Mesenchymal stem cell (in vitro differentiated cells and primary cell): ENCODE results near the gene SEMA3B.

ENCODE experiments used
- DNase-seq: peaks from one replicate; pipeline ENCODE4 v3.0.0-alpha.2; 2013
- H2AFZ ChIP-seq: one replicate; pipeline ENCODE4 v1.6.1; 2013; ENCODE audit warnings: low read depth, mild to moderate bottlenecking, control low read depth, inconsistent platforms, low read length, moderate library complexity
- H2AK5ac ChIP-seq: 2 replicates; pipeline ENCODE4 v1.6.1; 2013; ENCODE audit warnings: low read length, moderate library complexity, mild to moderate bottlenecking, inconsistent platforms; ENCODE audit not compliant: severe bottlenecking
- H2BK120ac ChIP-seq: one replicate; pipeline ENCODE4 v1.6.1; 2013; ENCODE audit warnings: low read depth, mild to moderate bottlenecking, inconsistent platforms, low read length, moderate library complexity
- H2BK12ac ChIP-seq, 2 experiments: one replicate each; pipeline ENCODE4 v1.6.1; 2013; ENCODE audit warnings: inconsistent platforms in 2 of 2, low read length in 2 of 2, mild to moderate bottlenecking in 2 of 2, moderate library complexity in 2 of 2, control low read depth in 1 of 2
- H2BK15ac ChIP-seq: one replicate; pipeline ENCODE4 v1.6.1; 2013; ENCODE audit warnings: mild to moderate bottlenecking, low read depth, inconsistent platforms; ENCODE audit not compliant: poor library complexity, severe bottlenecking
- H2BK5ac ChIP-seq: 2 replicates; pipeline ENCODE4 v1.6.1; 2013; ENCODE audit warnings: low read depth, mild to moderate bottlenecking, low read length, control low read depth, inconsistent platforms; ENCODE audit not compliant: poor library complexity, severe bottlenecking
- H3K14ac ChIP-seq, 2 experiments: one replicate each; pipeline ENCODE4 v1.6.1; 2013; ENCODE audit warnings: inconsistent platforms in 2 of 2, low read length in 2 of 2, control low read depth in 1 of 2, mild to moderate bottlenecking in 1 of 2, moderate library complexity in 1 of 2
- H3K18ac ChIP-seq, 2 experiments: one replicate each; pipeline ENCODE4 v1.6.1; 2013; ENCODE audit warnings: inconsistent platforms in 2 of 2, low read length in 2 of 2, control low read depth in 1 of 2, low read depth in 1 of 2, mild to moderate bottlenecking in 1 of 2
- H3K23ac ChIP-seq, 2 experiments: one replicate each; pipeline ENCODE4 v1.6.1; 2013; ENCODE audit warnings: inconsistent platforms in 2 of 2, low read length in 2 of 2, mild to moderate bottlenecking in 2 of 2, moderate library complexity in 2 of 2, control low read depth in 1 of 2
- H3K27ac ChIP-seq: 2 replicates; pipeline ENCODE4 v1.5.1; 2013; ENCODE audit warnings: mild to moderate bottlenecking, moderate library complexity, low read length, control low read depth, inconsistent platforms; ENCODE audit not compliant: poor library complexity, severe bottlenecking
- H3K27me3 ChIP-seq, 2 experiments: 2 replicates each; pipeline versions ENCODE4 v1.6.1 to v1.7.0; 2013; ENCODE audit warnings: low read length in 2 of 2, mild to moderate bottlenecking in 2 of 2, moderate library complexity in 2 of 2, control low read depth in 1 of 2, inconsistent platforms in 1 of 2; ENCODE audit not compliant: control insufficient read depth in 1 of 2, insufficient read depth in 1 of 2
- H3K36me3 ChIP-seq, 2 experiments: 2 replicates each; pipeline versions ENCODE4 v1.6.1 to v1.7.0; 2013; ENCODE audit warnings: low read length in 2 of 2, control low read depth in 1 of 2, inconsistent platforms in 1 of 2, low read depth in 1 of 2, mild to moderate bottlenecking in 1 of 2; ENCODE audit not compliant: insufficient read depth in 2 of 2, control insufficient read depth in 1 of 2
- H3K4ac ChIP-seq, 2 experiments: one replicate each; pipeline ENCODE4 v1.6.1; 2013; ENCODE audit warnings: inconsistent platforms in 2 of 2, low read length in 2 of 2, mild to moderate bottlenecking in 2 of 2, moderate library complexity in 2 of 2, control low read depth in 1 of 2, low read depth in 1 of 2
- H3K4me1 ChIP-seq: 2 replicates; pipeline ENCODE4 v1.6.1; 2013; ENCODE audit warnings: low read depth, low read length, control low read depth; ENCODE audit not compliant: control insufficient read depth, insufficient read depth
- H3K4me2 ChIP-seq: 2 replicates; pipeline ENCODE4 v1.6.1; 2013; ENCODE audit warnings: low read length, mild to moderate bottlenecking, inconsistent platforms; ENCODE audit not compliant: poor library complexity, severe bottlenecking
- H3K4me3 ChIP-seq, 2 experiments: 2 replicates each; pipeline versions ENCODE4 v1.5.1 to v1.7.0; 2013; ENCODE audit warnings: low read length in 2 of 2, mild to moderate bottlenecking in 2 of 2, control low read depth in 1 of 2, low read depth in 1 of 2; ENCODE audit not compliant: insufficient read depth in 1 of 2
- H3K79me1 ChIP-seq: replicated peaks from 2 replicates; pipeline ENCODE4 v1.6.1; 2013; ENCODE audit warnings: mild to moderate bottlenecking, control low read depth, low read length, inconsistent platforms; ENCODE audit not compliant: poor library complexity, severe bottlenecking
- H3K9ac ChIP-seq: 2 replicates; pipeline ENCODE4 v1.7.0; 2013; ENCODE audit warnings: mild to moderate bottlenecking, low read length, moderate library complexity
- H3K9me3 ChIP-seq: 2 replicates; pipeline ENCODE4 v1.7.0; 2013; ENCODE audit warnings: mild to moderate bottlenecking, low read length; ENCODE audit not compliant: control insufficient read depth
- H4K8ac ChIP-seq: one replicate; pipeline ENCODE4 v1.6.1; 2013; ENCODE audit warnings: inconsistent platforms, mild to moderate bottlenecking, low read length, moderate library complexity
- H4K91ac ChIP-seq: one replicate; pipeline ENCODE4 v1.6.1; 2013; ENCODE audit warnings: mild to moderate bottlenecking, low read length, inconsistent platforms
- WGBS: methylation state at CpG from one replicate; pipeline ENCODE4 v1.1.7; 2013; ENCODE audit warnings: mixed read lengths; 5-methylcytosine and 5-hydroxymethylcytosine counted together

The SEMA3B gene

DNA sequence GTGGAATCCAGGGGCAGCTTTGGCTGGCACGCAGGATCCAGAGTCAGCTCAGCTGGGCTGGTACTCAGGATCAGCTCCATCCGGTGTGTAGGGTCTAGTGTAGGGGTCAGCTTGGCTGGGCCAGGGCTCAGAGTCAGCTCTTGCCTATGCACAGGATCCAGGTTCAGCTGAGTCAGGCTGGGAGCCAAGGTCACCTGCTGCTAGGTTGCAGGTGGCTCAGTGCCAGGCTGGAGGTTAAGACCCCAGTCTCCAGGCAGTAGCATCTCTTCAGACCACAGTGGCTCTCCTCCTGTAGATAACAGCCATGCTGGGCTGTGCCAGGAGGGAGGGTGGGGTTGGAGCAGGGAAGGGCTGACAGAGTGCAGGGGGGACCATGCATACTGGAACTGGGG lies 28.4 kb downstream of the SEMA3B start:
- Histone ChIP-seq H2AK5ac (no peak overlapping the region), H3K4me2 (no peak overlapping the region), H2BK12ac (no peak overlapping the region), H2BK15ac (no peak overlapping the region), H3K14ac (no peak overlapping the region), H3K36me3 (peaks cover 5 to 12% of the 10 kb centered on the region in 2 experiments), H2BK120ac (no peak overlapping the region), H3K4me3 (no peak overlapping the region), H3K9me3 (no peaks in the 10 kb centered on the region), H3K4ac (no peak overlapping the region), H2AFZ (no peak overlapping the region), H3K18ac (no peak overlapping the region), H3K27ac (no peak overlapping the region), H2BK5ac (no peak overlapping the region), H4K91ac (no peak overlapping the region), H4K8ac (no peak overlapping the region), H3K27me3 (no peaks in the 10 kb centered on the region), H3K23ac (no peak overlapping the region), H3K79me1 (peaks cover 14% of the 10 kb centered on the region), H3K4me1 (peaks cover 26% of the 10 kb centered on the region), H3K9ac (no peak overlapping the region)
- WGBS, result 92% methylated on average over 2 of the region's 2 CpGs
- no peak for DNase-seq

DNA sequence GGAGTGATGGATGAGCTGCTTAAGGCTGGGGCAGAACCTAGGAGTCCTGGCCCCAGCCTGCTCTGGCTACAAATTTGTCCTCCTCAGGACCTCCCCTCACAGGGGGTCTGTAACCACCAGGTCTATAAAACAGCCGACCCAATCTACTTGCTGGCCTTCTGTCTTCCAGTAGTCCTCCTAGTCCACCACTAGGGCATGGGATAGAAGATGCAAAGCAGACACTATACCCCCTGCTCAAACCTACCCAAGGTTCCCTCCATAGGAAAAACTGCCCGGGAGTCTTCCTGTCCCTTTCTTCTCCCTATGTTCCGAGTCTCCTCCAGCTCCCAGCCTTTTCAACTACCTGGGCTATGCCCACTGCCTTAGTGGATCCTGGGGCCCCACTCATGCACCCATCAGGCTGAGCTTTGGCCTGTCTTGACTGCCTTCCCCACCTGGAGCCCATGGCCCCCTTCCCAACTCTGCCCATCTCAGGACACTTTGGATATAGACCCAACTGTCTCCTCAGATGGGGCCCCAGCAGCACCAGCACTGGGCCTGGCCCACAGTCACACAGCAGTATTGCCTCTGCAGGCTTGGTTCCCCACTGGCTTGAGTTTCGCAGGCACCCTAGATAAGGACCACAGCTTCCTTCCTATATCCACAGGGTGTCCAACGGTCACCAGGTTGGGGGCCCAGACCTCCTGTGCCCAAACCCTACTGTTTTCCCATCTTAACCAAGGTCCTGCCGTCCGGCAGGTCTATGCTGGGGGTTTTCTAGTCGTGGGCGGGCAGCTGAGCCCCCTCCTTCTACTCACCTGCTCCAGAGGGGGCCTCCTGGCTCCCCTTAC lies 29.2 kb downstream of the SEMA3B start:
- Histone ChIP-seq H2BK12ac (peak overlapping the region in 1 of 2 experiments; percentile 32), H4K91ac (peak overlapping the region; percentile 31), H4K8ac (peak overlapping the region; percentile 42), H3K4me2 (peak overlapping the region; percentile 93), H3K9me3 (no peaks in the 10 kb centered on the region), H3K79me1 (peaks cover 14% of the 10 kb centered on the region), H3K36me3 (peaks cover 5 to 12% of the 10 kb centered on the region in 2 experiments), H3K23ac (peak overlapping the region in 1 of 2 experiments; percentile 79), H3K4me1 (peaks cover 28% of the 10 kb centered on the region), H3K18ac (peak overlapping the region; percentile 83 to 92), H2AK5ac (peak overlapping the region; percentile 67), H3K27me3 (no peaks in the 10 kb centered on the region), H2BK120ac (no peak overlapping the region), H3K4me3 (peak overlapping the region; percentile 70 to 91), H2BK5ac (no peak overlapping the region), H2BK15ac (peak overlapping the region; percentile 73), H3K14ac (no peak overlapping the region), H3K27ac (no peak overlapping the region), H2AFZ (no peak overlapping the region), H3K4ac (peak overlapping the region in 1 of 2 experiments; percentile 19), H3K9ac (peak overlapping the region; percentile 94)
- DNase-seq, result peak; percentile 35
- WGBS, result 60% methylated on average over 9 of the region's 9 CpGs

DNA sequence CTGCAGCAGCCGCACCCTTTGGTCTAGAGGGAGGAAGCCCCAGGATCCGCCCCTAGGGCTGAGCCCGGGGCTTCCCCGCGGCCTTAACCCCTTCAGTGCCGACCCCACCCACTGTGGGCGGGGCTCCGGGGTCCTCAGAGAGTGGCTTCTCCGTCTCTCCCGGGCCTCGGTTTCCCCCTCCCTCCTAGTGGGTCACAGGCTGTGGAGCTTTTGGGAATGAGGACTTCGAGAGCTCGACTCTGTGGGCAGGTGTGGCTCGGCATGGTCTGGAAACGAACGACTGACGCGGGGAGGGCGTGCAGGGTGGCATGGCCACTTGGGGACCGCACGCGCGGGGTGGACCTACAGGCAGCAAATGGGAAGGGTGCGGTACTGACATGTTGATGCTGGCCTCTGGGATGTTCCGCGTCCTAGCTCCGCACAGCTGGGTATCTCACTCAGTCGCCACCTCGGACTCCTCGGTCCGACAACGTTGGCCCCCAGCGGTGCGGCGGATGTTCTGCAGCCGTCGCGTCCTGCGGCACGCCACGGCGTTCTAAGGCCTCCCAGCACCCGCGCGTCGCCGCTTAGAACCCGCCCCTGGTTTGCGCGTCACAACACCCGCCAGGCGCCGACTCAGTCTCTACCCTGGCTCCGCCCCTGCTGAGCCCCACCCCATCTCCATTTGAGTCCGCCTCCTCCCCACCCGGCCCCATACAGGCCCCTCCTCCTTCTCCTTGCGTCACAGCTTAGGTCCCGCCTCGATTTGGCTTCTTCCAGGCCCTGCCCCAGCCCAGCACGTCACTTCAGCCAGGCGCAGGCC lies 30.1 kb downstream of the SEMA3B start, which contains the start of the genes HYAL3 and NAA80:
Gene HYAL3, minus strand, starts transcription at position 570 of the 802 bp plus-strand sequence. CDS start 3,803 bp downstream, outside the sequence.
Gene NAA80, minus strand, starts transcription at position 570 of the 802 bp plus-strand sequence. CDS start 1,942 bp downstream, outside the sequence.
- Histone ChIP-seq H3K9me3 (no peaks in the 10 kb centered on the region), H2AFZ (peak within 1 kb of the TSS; percentile 42), H3K14ac (peak within 1 kb of the TSS in 1 of 2 experiments; percentile 22), H3K4me3 (peak within 1 kb of the TSS; percentile 70 to 91), H3K18ac (peak within 1 kb of the TSS; percentile 83 to 92), H3K27ac (peak within 1 kb of the TSS; percentile 21), H3K36me3 (peaks cover 5 to 12% of the 10 kb centered on the region in 2 experiments), H3K23ac (peak within 1 kb of the TSS in 1 of 2 experiments; percentile 79), H3K9ac (peak within 1 kb of the TSS; percentile 94), H4K8ac (peak within 1 kb of the TSS; percentile 90), H4K91ac (peak within 1 kb of the TSS; percentile 91), H2BK120ac (peak within 1 kb of the TSS; percentile 23), H2BK5ac (no peak within 1 kb of the TSS), H2BK12ac (peak within 1 kb of the TSS in 1 of 2 experiments; percentile 40), H3K79me1 (peaks cover 14% of the 10 kb centered on the region), H2AK5ac (peak within 1 kb of the TSS; percentile 67), H3K4me1 (peaks cover 34% of the 10 kb centered on the region), H3K4ac (peak within 1 kb of the TSS; percentile 53 to 96), H3K4me2 (peak within 1 kb of the TSS; percentile 93), H2BK15ac (peak within 1 kb of the TSS; percentile 73), H3K27me3 (no peaks in the 10 kb centered on the region)
- DNase-seq, result peak; percentile 99
- WGBS, result under 1% methylated on average over 58 of the region's 61 CpGs
